Neutrophil (primary cell): ENCODE data around the gene SEMA7A.

ENCODE experiments used
- H3K27ac ChIP-seq: fragments of 200-600 bp; sonication (generic); 2 replicates; pipeline ENCODE4 v1.5.1; 2016; ENCODE audit warnings: mild to moderate bottlenecking, moderate library complexity
- H3K27me3 ChIP-seq: fragments of 200-600 bp; sonication (generic); 2 replicates; pipeline ENCODE4 v1.6.0; 2016; ENCODE audit warnings: mild to moderate bottlenecking
- H3K36me3 ChIP-seq: fragments of 200-600 bp; sonication (generic); 2 replicates; pipeline ENCODE4 v1.5.1; 2017
- H3K4me1 ChIP-seq, 2 experiments: fragments of 200-600 bp in 1 of 2; sonication (generic) in 1 of 2; 1 replicate in 1 of 2; 2 replicates in 1 of 2; pipeline versions ENCODE4 v1.5.1 to v1.6.1; 2013 to 2016; ENCODE audit warnings: low read depth in 1 of 2, low read length in 1 of 2, mild to moderate bottlenecking in 1 of 2, moderate library complexity in 1 of 2; ENCODE audit not compliant: control insufficient read depth in 1 of 2, insufficient read depth in 1 of 2
- H3K4me3 ChIP-seq, 2 experiments: fragments of 200-600 bp in 1 of 2; sonication (generic) in 1 of 2; 1 replicate in 1 of 2; 2 replicates in 1 of 2; pipeline ENCODE4 v1.5.1; 2013 to 2016; ENCODE audit warnings: low read depth in 1 of 2, low read length in 1 of 2, mild to moderate bottlenecking in 1 of 2, moderate library complexity in 1 of 2
- H3K9me3 ChIP-seq: fragments of 200-600 bp; sonication (generic); 2 replicates; pipeline ENCODE4 v1.5.1; 2016
- TF ChIP-seq, protein P1 (sequence below): fragments of 200-600 bp; sonication (generic); IDR thresholded peaks from 2 replicates; pipeline ENCODE4 v1.5.1; 2016; ENCODE audit warnings: antibody characterized with exemption

SEMA7A gene

DNA sequence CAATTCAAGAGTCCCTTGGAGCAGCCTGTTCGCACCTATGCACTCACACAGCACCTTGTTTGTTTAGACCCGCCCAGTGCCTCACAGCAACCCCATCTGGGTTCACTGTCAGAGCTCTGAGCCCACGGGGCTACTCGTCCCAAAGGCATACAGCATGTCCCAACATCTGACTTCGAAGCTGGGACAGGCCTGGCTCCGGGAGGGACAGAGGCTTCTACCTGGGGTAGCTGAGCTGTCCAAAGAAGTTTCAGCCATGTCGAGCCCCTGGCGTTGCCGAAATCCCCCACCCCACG lies 37.7 kb downstream of the SEMA7A start:
- Histone ChIP-seq H3K36me3 (no peaks in the 10 kb centered on the region), H3K4me1 (peaks cover 5 to 13% of the 10 kb centered on the region in 2 experiments), H3K4me3 (no peak overlapping the region), H3K9me3 (no peaks in the 10 kb centered on the region), H3K27me3 (peaks cover 32% of the 10 kb centered on the region), H3K27ac (no peak overlapping the region)
- TF ChIP-seq, protein P1, sequence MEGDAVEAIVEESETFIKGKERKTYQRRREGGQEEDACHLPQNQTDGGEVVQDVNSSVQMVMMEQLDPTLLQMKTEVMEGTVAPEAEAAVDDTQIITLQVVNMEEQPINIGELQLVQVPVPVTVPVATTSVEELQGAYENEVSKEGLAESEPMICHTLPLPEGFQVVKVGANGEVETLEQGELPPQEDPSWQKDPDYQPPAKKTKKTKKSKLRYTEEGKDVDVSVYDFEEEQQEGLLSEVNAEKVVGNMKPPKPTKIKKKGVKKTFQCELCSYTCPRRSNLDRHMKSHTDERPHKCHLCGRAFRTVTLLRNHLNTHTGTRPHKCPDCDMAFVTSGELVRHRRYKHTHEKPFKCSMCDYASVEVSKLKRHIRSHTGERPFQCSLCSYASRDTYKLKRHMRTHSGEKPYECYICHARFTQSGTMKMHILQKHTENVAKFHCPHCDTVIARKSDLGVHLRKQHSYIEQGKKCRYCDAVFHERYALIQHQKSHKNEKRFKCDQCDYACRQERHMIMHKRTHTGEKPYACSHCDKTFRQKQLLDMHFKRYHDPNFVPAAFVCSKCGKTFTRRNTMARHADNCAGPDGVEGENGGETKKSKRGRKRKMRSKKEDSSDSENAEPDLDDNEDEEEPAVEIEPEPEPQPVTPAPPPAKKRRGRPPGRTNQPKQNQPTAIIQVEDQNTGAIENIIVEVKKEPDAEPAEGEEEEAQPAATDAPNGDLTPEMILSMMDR: no peak

DNA sequence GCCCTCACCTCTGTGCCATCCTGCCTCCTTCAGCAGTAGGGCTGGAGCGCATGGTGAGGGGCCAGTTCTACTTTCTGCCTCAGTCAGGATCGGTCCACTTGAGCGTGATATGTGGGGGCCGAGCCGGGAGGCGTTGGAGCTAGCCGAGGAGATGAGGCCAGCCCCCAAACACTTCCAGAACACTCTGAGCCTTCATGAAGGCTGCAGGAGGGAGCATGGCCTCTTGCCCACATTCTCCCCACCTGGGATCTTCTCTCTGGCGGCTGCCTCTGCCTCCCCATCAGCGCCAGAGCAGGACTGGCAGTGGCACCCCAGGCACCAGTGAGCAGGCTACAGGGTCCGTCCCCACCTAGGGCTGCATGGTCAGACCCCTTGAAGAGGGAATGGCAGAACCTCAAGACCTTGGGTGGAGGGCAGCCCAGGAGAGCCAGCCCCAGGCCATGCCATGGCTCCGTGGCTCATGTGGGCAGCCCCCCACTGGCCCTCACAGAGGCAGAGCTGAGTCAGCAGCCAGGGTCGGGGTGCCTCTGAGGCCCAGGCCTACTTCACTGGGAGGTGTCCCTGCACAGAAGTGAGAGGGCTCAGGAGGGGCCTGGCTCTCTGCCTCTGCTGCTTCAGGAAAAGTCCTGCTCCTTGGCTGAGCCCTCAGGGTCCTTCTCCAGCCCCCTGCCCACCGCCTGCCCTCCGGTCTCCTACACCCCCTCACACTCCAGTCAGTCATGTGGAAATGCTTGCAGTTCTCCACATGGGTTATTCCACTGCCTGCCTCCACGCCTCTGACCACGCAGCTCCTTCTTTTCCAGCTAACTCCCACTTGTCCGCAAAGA lies 38.2 kb downstream of the SEMA7A start:
- Histone ChIP-seq H3K27me3 (peaks cover 29% of the 10 kb centered on the region), H3K36me3 (no peaks in the 10 kb centered on the region), H3K4me3 (no peak overlapping the region), H3K9me3 (no peaks in the 10 kb centered on the region), H3K27ac (no peak overlapping the region), H3K4me1 (peaks cover 10 to 19% of the 10 kb centered on the region in 2 experiments)
- TF ChIP-seq, protein P1: no peak

DNA sequence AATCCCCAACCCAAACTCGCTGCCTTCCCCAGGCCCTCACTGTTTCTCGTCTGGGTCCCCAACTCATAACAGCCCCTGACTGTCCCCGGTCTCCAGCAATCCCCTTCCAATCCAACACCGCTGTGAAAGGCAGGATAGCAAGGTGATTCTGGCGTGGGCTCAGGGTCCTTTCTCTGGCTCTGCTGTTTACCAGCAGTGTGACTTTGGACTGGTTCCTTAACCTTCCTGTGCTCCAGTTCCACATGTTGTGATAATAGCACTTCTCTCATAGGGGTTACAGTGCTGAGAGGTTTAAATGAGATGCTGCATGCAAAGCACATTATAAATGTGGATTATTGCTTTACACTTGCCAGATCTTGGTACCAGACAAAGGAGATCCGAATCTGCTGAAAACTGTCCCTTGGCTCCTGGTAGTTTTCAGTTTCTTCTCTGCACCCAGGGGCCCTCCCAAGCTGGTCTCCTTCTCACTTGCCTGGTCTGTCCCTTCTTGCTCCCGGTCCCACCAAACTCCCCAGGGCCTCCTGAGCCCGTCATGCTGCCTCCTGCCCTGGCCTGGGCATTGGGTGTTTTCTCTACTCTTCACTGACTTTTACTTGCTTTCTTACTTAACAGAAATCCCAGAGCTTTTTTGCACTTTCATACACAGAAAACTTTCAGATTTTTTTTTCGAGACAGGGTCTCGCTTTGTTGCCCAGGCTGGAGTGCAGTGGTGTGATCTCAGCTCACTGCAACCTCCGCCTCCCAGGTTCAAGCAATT lies 39.5 kb downstream of the SEMA7A start:
- Histone ChIP-seq H3K4me3 (no peak overlapping the region), H3K36me3 (no peaks in the 10 kb centered on the region), H3K4me1 (peaks cover 16 to 29% of the 10 kb centered on the region in 2 experiments), H3K27ac (no peak overlapping the region), H3K9me3 (no peaks in the 10 kb centered on the region), H3K27me3 (peaks cover 35% of the 10 kb centered on the region)
- TF ChIP-seq, protein P1: no peak

DNA sequence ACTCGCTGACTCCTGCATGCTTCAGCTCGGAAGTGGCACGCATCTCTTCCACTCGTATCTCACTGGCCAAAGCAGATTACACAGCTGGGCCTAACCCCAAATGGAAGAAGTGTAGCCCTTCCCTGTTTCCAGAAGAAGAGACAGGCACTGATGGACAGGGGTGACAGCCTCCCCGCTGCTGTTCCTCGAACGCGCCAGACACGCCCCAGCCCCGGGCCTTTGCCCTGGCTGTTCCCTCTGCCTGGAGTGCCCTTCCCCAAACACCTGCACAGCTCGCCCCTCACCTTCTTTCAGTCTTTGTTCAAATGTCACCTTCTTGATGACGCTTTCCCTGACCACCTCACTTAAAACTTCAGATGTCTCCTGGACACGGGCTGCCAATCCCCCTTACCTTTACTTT lies 40.3 kb downstream of the SEMA7A start:
- Histone ChIP-seq H3K9me3 (no peaks in the 10 kb centered on the region), H3K4me3 (no peak overlapping the region), H3K27me3 (peaks cover 43% of the 10 kb centered on the region), H3K4me1 (peaks cover 16 to 31% of the 10 kb centered on the region in 2 experiments), H3K36me3 (no peaks in the 10 kb centered on the region), H3K27ac (no peak overlapping the region)
- TF ChIP-seq, protein P1: no peak

DNA sequence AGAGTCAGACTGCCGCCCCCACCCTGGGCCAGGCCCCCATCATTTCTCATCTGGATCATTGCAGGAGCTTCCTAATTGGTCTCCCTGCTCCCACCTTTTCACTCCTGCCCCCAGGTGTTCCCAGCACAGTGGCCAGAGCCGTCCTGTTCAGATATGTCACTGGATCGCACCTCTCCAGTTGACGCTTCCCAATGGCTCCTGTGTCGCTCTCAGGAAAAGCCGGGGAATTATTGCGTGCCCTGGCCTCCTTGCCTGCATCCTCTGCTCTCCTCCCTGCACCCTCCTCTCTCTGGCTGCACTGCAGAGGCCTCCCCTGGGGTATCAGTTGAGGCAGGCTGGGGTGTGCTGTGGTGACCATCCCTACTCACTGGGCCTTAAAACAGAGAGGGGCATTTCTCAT lies 40.9 kb downstream of the SEMA7A start:
- peaks cover 16 to 31% of the 10 kb centered on the region in 2 experiments for H3K4me1 ChIP-seq
- H3K27ac ChIP-seq: no peak overlapping the region

More for the DNA sequence above, 40.9 kb downstream of the SEMA7A start:
- no peaks in the 10 kb centered on the region for H3K9me3 ChIP-seq
- peaks cover 49% of the 10 kb centered on the region for H3K27me3 ChIP-seq
- H3K36me3 ChIP-seq: no peaks in the 10 kb centered on the region
- TF ChIP-seq, protein P1: no peak
- no peak overlapping the region for H3K4me3 ChIP-seq
